Subcutaneous abdominal adipose tissue (tissue), 5 donors: ENCODE data around the gene NHS.

Experiments
- H3K27ac ChIP-seq: one replicate; pipeline ENCODE4 v1.7.0; 2013; ENCODE audit warnings: low read depth, mild to moderate bottlenecking, inconsistent platforms, low read length, moderate library complexity
- H3K27me3 ChIP-seq, 5 donors: one replicate each; pipeline ENCODE4 v1.7.0; 2013; ENCODE audit warnings: low read length in 5 of 5, inconsistent platforms in 1 of 5; ENCODE audit not compliant: control insufficient read depth in 5 of 5, insufficient read depth in 4 of 5
- H3K36me3 ChIP-seq, 5 donors: one replicate each; pipeline ENCODE4 v1.7.0; 2013; ENCODE audit warnings: low read length in 5 of 5; ENCODE audit not compliant: control insufficient read depth in 5 of 5, insufficient read depth in 5 of 5
- H3K4me1 ChIP-seq, 5 donors: one replicate each; pipeline ENCODE4 v1.7.0; 2013; ENCODE audit warnings: low read length in 5 of 5, mild to moderate bottlenecking in 3 of 5, moderate library complexity in 1 of 5; ENCODE audit not compliant: control insufficient read depth in 5 of 5, insufficient read depth in 5 of 5
- H3K4me3 ChIP-seq, 5 donors: one replicate each; pipeline ENCODE4 v1.7.0; 2013; ENCODE audit warnings: low read length in 5 of 5, low read depth in 1 of 5
- H3K9ac ChIP-seq, 5 donors: one replicate each; pipeline ENCODE4 v1.7.0; 2013; ENCODE audit warnings: low read length in 5 of 5, mild to moderate bottlenecking in 4 of 5, moderate library complexity in 3 of 5
- H3K9me3 ChIP-seq, 5 donors: one replicate each; pipeline ENCODE4 v1.7.0; 2013; ENCODE audit warnings: low read length in 5 of 5; ENCODE audit not compliant: control insufficient read depth in 5 of 5
- donor health status: healthy.
- donor health status: healthy.
- donor health status: healthy.
- donor health status: healthy.
- donor health status: healthy.

Gene NHS

GRCh38 chrX:17521871-17522693, 147.1 kb downstream of the NHS start:
- Histone ChIP-seq H3K4me1 (peaks cover 0 to 19% (median 17%) of the 10 kb centered on the region in 5 donors), H3K9me3 (peaks cover 0 to 4% (median 0%) of the 10 kb centered on the region in 5 donors), H3K36me3 (no peaks in the 10 kb centered on the region), H3K27me3 (peaks cover 0 to 5% (median 0%) of the 10 kb centered on the region in 5 donors), H3K9ac (no peak overlapping the region), H3K27ac (no peak overlapping the region), H3K4me3 (no peak overlapping the region)

- Histone ChIP-seq H3K4me3 (no peak overlapping the region), H3K9ac (no peak overlapping the region), H3K36me3 (no peaks in the 10 kb centered on the region), H3K27ac (no peak overlapping the region), H3K9me3 (no peaks in the 10 kb centered on the region), H3K4me1 (peaks cover 0 to 26% (median 15%) of the 10 kb centered on the region in 5 donors), H3K27me3 (peaks cover 0 to 5% (median 0%) of the 10 kb centered on the region in 5 donors)
These were observed 150.3 kb downstream of the NHS start for GRCh38 chrX:17525266-17525665.

DNA sequence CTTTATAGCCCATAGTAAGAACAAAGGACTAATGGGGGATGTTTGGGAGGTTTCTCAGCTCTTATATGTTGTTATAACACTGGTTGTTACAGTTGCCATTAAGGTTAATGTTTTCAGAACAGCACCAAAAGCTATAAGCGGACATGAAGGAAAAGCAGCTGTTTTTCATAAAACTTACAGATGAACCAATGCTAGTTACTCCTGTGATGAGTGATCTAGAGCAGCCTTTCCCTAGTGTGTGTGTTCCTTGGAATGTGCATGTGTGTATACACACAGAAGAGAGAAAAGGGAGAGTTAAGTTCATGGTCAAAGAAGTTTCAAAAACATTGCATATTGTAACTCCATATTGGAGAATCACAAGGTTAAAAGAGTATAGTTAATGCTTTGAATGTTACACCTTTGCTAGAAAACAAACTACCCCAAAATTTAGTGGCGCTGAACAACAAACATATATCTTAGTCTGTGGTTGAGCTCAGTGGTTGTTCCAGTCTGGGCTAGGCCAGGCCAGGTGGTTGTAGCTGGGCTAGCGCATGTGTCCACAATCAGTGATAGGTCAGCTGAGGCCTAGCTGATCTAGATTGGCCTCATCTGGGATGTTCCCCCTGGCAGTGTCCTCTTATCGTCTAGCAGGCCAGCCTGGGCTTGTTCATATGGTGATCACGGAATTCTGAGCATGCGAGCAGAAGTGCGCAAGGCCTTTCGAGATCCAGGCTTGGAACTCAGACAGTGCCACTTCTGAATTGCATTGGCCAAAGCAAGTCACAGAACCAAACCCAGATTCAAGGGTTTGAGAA, 151.0 kb downstream of the NHS start:
- H3K4me1 ChIP-seq: peaks cover 0 to 23% (median 12%) of the 10 kb centered on the region in 5 donors
- H3K4me3 ChIP-seq: no peak overlapping the region
- no peak overlapping the region for H3K9ac ChIP-seq
- H3K36me3 ChIP-seq: no peaks in the 10 kb centered on the region
- no peak overlapping the region for H3K27ac ChIP-seq
- peaks cover 0 to 5% (median 0%) of the 10 kb centered on the region in 5 donors for H3K27me3 ChIP-seq
- H3K9me3 ChIP-seq: no peaks in the 10 kb centered on the region

DNA sequence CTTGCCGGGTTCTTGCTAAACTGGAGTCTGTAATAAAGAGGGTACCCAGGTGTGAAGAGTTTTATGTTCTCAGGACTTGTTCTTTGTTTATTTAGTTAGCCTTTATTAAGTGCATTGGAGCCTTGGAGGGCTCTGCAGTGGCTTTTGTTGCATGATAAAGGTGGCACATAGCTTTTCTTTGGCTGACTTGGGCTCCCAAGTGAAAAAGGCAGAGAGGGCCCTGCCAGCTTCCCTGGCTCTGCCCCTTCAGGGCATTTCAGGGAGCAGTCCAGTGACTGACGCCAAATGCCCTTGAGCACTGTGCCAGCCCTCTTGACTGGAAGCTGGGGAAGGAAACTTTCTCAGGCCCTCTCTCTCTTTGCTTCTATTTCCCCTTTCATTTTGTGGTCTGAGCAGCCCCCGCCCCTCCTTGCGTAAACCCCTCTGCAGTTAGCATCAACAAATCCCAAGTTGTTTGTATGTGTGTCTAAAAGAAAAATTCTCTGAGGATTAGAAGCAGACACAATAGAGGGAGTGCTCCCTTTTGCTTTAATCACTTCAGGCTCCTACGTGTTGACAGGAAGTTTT, 152.2 kb downstream of the NHS start:
- Histone ChIP-seq H3K9ac (no peak overlapping the region), H3K4me1 (peaks cover 0 to 23% (median 12%) of the 10 kb centered on the region in 5 donors), H3K4me3 (no peak overlapping the region), H3K36me3 (no peaks in the 10 kb centered on the region), H3K9me3 (no peaks in the 10 kb centered on the region), H3K27ac (peak overlapping the region; percentile 18), H3K27me3 (peaks cover 0 to 9% (median 4%) of the 10 kb centered on the region in 5 donors)

- Histone ChIP-seq H3K36me3 (no peaks in the 10 kb centered on the region), H3K4me3 (no peak overlapping the region), H3K4me1 (peaks cover 0 to 23% (median 12%) of the 10 kb centered on the region in 5 donors), H3K9me3 (no peaks in the 10 kb centered on the region), H3K9ac (no peak overlapping the region), H3K27me3 (peaks cover 0 to 8% (median 4%) of the 10 kb centered on the region in 5 donors), H3K27ac (peak overlapping the region; percentile 18)
These were observed 152.9 kb downstream of the NHS start for GRCh38 chrX:17527922-17528321.

- H3K4me1 ChIP-seq: peaks cover 0 to 23% (median 12%) of the 10 kb centered on the region in 5 donors
- no peak overlapping the region for H3K27ac ChIP-seq
- no peaks in the 10 kb centered on the region for H3K36me3 ChIP-seq
- no peak overlapping the region for H3K4me3 ChIP-seq
- H3K27me3 ChIP-seq: peaks cover 0 to 10% (median 4%) of the 10 kb centered on the region in 5 donors
- no peak overlapping the region for H3K9ac ChIP-seq
- no peaks in the 10 kb centered on the region for H3K9me3 ChIP-seq
These were observed 154.2 kb downstream of the NHS start for GRCh38 chrX:17529151-17529745.

- H3K36me3 ChIP-seq: no peaks in the 10 kb centered on the region
- H3K9ac ChIP-seq: no peak overlapping the region
- peaks cover 0 to 20% (median 12%) of the 10 kb centered on the region in 5 donors for H3K4me1 ChIP-seq
- H3K27me3 ChIP-seq: peaks cover 0 to 10% (median 5%) of the 10 kb centered on the region in 5 donors
- no peak overlapping the region for H3K4me3 ChIP-seq
- H3K27ac ChIP-seq: no peak overlapping the region
- H3K9me3 ChIP-seq: no peaks in the 10 kb centered on the region
These were observed 156.5 kb downstream of the NHS start for GRCh38 chrX:17531500-17531899.

- no peak overlapping the region for H3K27ac ChIP-seq
- H3K9me3 ChIP-seq: peaks cover 0 to 8% (median 5%) of the 10 kb centered on the region in 5 donors
- peaks cover 0 to 13% (median 5%) of the 10 kb centered on the region in 5 donors for H3K27me3 ChIP-seq
- peaks cover 0 to 4% (median 0%) of the 10 kb centered on the region in 5 donors for H3K4me1 ChIP-seq
- H3K36me3 ChIP-seq: no peaks in the 10 kb centered on the region
- H3K9ac ChIP-seq: no peak overlapping the region
- no peak overlapping the region for H3K4me3 ChIP-seq
These were observed 160.2 kb downstream of the NHS start for GRCh38 chrX:17535229-17535628.

DNA sequence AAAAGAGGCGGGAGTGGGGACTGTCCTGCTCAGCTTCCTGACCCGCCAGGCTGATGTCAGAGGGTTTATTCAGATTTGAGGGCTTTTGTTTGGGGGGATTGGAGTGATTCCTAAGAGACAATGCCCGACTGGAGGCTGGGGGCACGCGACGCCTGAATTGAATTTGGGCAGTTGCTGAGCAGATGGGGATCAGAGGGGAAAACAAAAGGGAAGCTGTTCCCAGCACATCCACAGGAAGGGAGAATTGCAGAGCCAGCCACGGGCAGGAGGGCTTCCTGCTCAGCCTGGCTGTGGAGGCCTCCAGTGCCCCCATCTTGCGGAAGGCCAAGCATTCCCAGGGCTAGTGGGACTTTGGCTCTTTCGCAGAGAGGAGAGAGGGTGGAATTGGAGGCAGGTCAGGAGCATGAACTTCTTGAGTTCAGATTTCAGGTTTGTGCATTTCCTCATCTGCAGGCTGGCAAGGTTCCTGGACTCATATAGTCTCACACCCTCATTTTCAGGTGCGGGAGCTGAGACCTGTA, 162.8 kb downstream of the NHS start:
- H3K36me3 ChIP-seq: no peaks in the 10 kb centered on the region
- no peak overlapping the region for H3K9ac ChIP-seq
- no peak overlapping the region for H3K27ac ChIP-seq
- H3K4me3 ChIP-seq: no peak overlapping the region
- peaks cover 0 to 9% (median 4%) of the 10 kb centered on the region in 5 donors for H3K27me3 ChIP-seq
- H3K4me1 ChIP-seq: peaks cover 0 to 9% (median 4%) of the 10 kb centered on the region in 5 donors
- peaks cover 0 to 11% (median 5%) of the 10 kb centered on the region in 5 donors for H3K9me3 ChIP-seq
